Thymus (tissue), 11 donors: ENCODE measurements around the gene MERTK. TPM values are rescaled to one million over a fixed set of nuclear protein-coding genes. Genes with fewer than 3 reads are reported as not detected.
"Not testable (repeated sequence)": the region's sequence is repeated elsewhere in the genome, so short reads cannot be mapped to it uniquely, and the experiment has no call there.

Experiments
- DNase-seq, 9 donors: peaks; one replicate each; pipeline ENCODE4 v3.0.0-alpha.2; 2013; ENCODE audit warnings: low spot score in 9 of 9, low read depth in 6 of 9, missing footprints in 1 of 9
- H3K27ac ChIP-seq, 2 donors: one replicate each; pipeline ENCODE4 v1.5.1; 2013; ENCODE audit warnings: control low read depth in 1 of 2, low read depth in 1 of 2, low read length in 1 of 2, mild to moderate bottlenecking in 1 of 2, moderate library complexity in 1 of 2
- H3K27me3 ChIP-seq, 2 donors: one replicate each; pipeline ENCODE4 v1.5.1; 2013; ENCODE audit warnings: low read length in 1 of 2; ENCODE audit not compliant: control insufficient read depth in 2 of 2, insufficient read depth in 1 of 2
- H3K36me3 ChIP-seq, 2 donors: one replicate each; pipeline ENCODE4 v1.5.1; 2013; ENCODE audit warnings: low read length in 1 of 2, mild to moderate bottlenecking in 1 of 2, moderate library complexity in 1 of 2; ENCODE audit not compliant: control insufficient read depth in 2 of 2, insufficient read depth in 2 of 2
- H3K4me1 ChIP-seq, 2 donors: one replicate each; pipeline ENCODE4 v1.5.1; 2013; ENCODE audit warnings: low read length in 2 of 2; ENCODE audit not compliant: control insufficient read depth in 2 of 2, insufficient read depth in 2 of 2
- H3K4me3 ChIP-seq, 2 donors: one replicate each; pipeline ENCODE4 v1.5.1; 2013; ENCODE audit warnings: low read length in 2 of 2, control low read depth in 1 of 2, mild to moderate bottlenecking in 1 of 2
- H3K9me3 ChIP-seq, 2 donors: one replicate each; pipeline ENCODE4 v1.5.1; 2013; ENCODE audit warnings: low read length in 1 of 2, mild to moderate bottlenecking in 1 of 2; ENCODE audit not compliant: control insufficient read depth in 2 of 2, insufficient read depth in 1 of 2
- WGBS: extraction: QIAGEN DNeasy Blood & Tissue Kit; methylation state at CpG from one replicate; pipeline ENCODE4 v1.1.7; 2013; 5-methylcytosine and 5-hydroxymethylcytosine counted together
- polyA plus RNA-seq: library from polyadenylated mRNA; stranded (reverse); fragments of 200-250 nt; gene quantifications from one replicate; pipeline ENCODE4 v1.2.3, GENCODE V29; 2013
- total RNA-seq: library from RNA; stranded (reverse); fragments of 120-200 nt; gene quantifications from one replicate; pipeline ENCODE4 v1.2.4, GENCODE V29; 2013
- donor health status: healthy.

Gene MERTK
- total and polyA plus RNA-seq, 2 donors, result 5.7 to 16.5 TPM

DNA sequence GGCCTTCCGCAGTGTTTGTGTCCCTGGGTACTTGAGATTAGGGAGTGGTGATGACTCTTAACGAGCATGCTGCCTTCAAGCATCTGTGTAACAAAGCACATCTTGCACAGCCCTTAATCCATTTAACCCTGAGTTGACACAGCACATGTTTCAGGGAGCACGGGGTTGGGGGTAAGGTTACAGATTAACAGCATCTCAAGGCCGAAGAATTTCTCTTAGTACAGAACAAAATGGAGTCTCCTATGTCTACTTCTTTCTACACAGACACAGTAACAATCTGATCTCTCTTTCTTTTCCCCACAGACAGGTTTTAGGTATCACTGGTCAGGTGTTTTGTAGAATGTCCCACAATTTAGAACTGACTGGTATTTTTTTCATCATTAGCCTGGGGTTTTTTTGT is 65.1 kb downstream of the MERTK start:
- not testable (repeated sequence) for H3K36me3 ChIP-seq, H3K27ac ChIP-seq, H3K4me3 ChIP-seq, H3K4me1 ChIP-seq, DNase-seq, H3K9me3 ChIP-seq, H3K27me3 ChIP-seq
- 96% methylated on average over 4 of the region's 4 CpGs for WGBS

DNA sequence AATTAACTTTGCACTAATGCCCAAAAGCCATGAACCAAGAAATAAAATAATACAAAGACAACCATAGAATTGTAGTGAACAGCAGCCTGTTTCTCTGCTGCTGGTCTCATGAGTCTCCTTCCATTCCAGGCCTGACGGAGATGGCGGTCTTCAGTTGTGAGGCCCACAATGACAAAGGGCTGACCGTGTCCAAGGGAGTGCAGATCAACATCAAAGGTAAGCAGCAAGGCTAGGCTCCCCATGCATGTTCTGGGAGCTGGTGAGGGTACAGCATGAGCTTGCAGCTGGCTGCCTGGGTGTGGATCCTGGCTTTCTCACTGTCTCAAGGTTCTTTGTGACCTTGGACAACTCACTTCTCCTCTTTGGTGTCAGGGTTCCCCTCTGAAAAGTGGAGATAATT is 66.7 kb downstream of the MERTK start:
- DNase-seq, result no peak
- H3K27me3 ChIP-seq, result no peaks in the 10 kb centered on the region
- no peaks in the 10 kb centered on the region for H3K9me3 ChIP-seq
- H3K4me1 ChIP-seq, result no peaks in the 10 kb centered on the region
- no peaks in the 10 kb centered on the region for H3K36me3 ChIP-seq
- no peak overlapping the region for H3K27ac ChIP-seq
- WGBS, result 98% methylated on average over 3 of the region's 3 CpGs
- H3K4me3 ChIP-seq, result no peak overlapping the region

DNA sequence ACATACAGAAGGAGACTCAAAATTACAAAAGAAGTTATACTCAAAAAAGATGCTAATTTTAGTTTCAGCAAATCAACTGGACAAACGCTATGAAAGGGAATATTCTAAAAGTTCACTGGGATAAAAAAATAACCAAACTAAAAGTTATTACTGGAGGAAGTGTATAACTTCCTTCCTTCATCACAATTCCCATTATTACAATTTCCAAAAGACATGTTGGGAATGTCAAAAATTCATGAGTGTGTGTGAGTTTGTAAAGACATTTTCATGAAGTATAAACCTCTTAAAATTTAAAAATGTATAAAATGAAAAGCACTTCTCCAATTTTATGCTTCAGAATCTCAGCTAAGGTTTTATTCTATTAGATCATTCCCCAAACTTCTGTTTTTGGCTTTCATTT is 67.8 kb downstream of the MERTK start:
- no peaks in the 10 kb centered on the region for H3K9me3 ChIP-seq
- 99% methylated on average over 1 of the region's 1 CpG for WGBS
- no peaks in the 10 kb centered on the region for H3K36me3 ChIP-seq
- no peak overlapping the region for H3K27ac ChIP-seq
- DNase-seq, result no peak
- H3K4me3 ChIP-seq, result no peak overlapping the region
- no peaks in the 10 kb centered on the region for H3K27me3 ChIP-seq
- no peaks in the 10 kb centered on the region for H3K4me1 ChIP-seq

DNA sequence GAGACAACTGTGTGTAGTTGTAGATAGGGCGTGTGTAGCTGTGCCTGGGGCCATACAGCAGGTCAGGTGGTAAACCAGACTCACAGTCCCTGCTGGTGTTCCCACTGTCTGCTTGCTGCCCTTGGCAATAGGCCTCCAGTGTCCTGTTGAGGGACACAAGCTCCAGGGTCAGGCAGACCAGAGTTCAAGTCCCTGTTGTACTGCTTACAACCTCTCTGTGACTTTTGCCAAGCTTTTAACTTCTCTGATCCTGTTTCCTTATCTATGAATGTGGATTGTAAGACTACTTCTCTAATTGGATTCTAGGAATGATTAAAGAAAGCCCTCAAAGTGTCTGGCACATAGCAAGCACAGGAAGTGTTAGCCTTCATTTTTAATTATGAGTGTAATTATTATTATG is 68.6 kb downstream of the MERTK start:
- Histone ChIP-seq H3K4me1 (no peaks in the 10 kb centered on the region), H3K27me3 (no peaks in the 10 kb centered on the region), H3K9me3 (no peaks in the 10 kb centered on the region), H3K4me3 (no peak overlapping the region), H3K36me3 (no peaks in the 10 kb centered on the region), H3K27ac (no peak overlapping the region)
- 91% methylated on average over 1 of the region's 1 CpG for WGBS
- no peak for DNase-seq

DNA sequence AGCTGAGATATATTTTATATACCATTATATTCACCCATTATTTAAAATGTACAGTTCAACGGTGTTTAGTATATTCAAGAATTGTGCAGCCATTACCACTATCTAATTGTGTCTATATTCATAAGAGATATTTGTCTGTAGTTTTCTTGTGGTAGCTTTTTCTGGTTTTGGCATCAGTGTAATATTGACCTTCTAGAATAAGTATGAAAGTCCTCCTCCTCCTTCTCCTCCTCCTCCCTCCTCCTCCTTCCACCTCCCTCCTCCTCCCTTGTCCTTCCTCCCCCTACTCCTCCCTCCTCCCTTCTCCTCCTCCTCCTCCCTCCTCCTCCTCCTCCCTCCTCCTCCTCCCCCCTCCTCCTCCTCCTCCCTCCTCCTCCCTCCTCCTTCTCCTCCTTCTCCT is 72.0 kb downstream of the MERTK start:
- 100% methylated on average over 1 of the region's 1 CpG for WGBS
- Histone ChIP-seq H3K9me3 (no peaks in the 10 kb centered on the region), H3K27me3 (no peaks in the 10 kb centered on the region), H3K4me3 (no peak overlapping the region), H3K4me1 (no peaks in the 10 kb centered on the region), H3K27ac (no peak overlapping the region), H3K36me3 (no peaks in the 10 kb centered on the region)
- no peak for DNase-seq

DNA sequence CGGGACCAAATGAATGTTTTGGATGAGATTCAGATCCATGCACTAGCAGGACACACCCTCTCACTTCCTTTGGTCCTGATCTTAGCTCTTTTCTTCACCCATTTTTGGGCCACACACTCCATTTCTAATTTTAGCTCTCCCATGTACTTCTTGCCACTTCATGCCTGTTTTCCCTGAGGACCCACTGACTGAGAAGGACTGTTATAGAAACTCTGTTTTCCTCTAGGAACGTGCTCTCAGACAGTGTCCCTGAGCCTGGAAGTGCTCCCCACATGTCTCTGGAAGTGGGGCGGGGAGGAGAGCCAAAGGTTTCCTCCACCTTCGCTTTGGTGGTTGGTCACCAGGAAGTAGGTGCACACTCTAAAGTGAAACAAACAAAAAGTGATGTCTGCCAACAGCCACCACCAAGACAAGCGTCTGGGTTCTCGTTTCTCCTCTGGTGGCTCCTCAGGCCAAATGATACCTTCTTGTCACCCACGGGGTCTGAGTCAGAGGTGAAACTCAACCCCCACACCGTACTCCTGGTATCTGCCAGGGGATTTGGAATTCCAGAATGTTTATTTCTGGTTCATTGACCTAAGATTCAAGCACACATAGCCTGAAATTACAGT is 74.7 kb downstream of the MERTK start:
- Histone ChIP-seq H3K36me3 (no peaks in the 10 kb centered on the region), H3K9me3 (no peaks in the 10 kb centered on the region), H3K27ac (no peak overlapping the region), H3K4me1 (no peaks in the 10 kb centered on the region), H3K27me3 (no peaks in the 10 kb centered on the region), H3K4me3 (no peak overlapping the region)
- no peak for DNase-seq
- 81% methylated on average over 8 of the region's 8 CpGs for WGBS

DNA sequence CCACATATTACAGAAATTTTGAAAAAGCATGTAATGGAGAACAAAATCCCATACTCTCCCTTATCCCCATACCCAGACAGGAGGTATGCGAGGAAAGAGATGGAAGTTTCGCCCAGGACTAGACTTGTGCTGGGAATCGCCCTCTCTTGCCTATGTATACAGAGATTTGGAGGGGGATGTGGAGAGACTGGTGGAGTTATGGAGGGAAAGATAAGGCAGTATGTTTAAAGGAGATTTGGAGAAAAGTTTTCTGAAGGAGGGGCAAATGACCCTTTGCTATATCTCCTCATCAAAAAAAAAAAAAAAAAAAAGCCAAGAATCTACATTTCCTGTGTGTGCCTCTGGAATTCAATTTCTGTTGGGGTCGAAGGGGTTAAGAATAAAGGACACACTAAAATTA is 75.3 kb downstream of the MERTK start:
- Histone ChIP-seq H3K4me3 (no peak overlapping the region), H3K27me3 (no peaks in the 10 kb centered on the region), H3K9me3 (no peaks in the 10 kb centered on the region), H3K27ac (no peak overlapping the region), H3K4me1 (no peaks in the 10 kb centered on the region), H3K36me3 (no peaks in the 10 kb centered on the region)
- no peak for DNase-seq
- 97% methylated on average over 4 of the region's 4 CpGs for WGBS

DNA sequence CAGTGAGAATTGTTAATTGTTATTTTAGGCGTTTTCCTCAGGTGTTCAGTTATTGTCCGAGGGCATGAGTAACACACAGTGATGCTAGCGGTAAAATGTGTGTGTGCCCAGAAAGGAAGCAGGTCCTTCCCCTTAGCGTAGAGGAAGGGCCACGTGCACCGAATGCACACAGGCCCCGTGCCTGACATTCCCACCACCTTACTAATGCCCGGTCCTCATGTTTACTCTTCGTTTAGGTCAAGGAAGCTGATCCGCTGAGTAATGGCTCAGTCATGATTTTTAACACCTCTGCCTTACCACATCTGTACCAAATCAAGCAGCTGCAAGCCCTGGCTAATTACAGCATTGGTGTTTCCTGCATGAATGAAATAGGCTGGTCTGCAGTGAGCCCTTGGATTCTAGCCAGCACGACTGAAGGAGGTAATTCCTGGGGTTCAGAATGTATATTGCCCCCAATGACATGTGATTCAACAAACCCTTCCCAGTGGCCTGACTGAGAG is 76.7 kb downstream of the MERTK start:
- no peaks in the 10 kb centered on the region for H3K9me3 ChIP-seq
- DNase-seq, result no peak
- H3K36me3 ChIP-seq, result no peaks in the 10 kb centered on the region
- no peak overlapping the region for H3K4me3 ChIP-seq
- no peaks in the 10 kb centered on the region for H3K27me3 ChIP-seq
- no peak overlapping the region for H3K27ac ChIP-seq
- 80% methylated on average over 11 of the region's 11 CpGs for WGBS
- H3K4me1 ChIP-seq, result no peaks in the 10 kb centered on the region

DNA sequence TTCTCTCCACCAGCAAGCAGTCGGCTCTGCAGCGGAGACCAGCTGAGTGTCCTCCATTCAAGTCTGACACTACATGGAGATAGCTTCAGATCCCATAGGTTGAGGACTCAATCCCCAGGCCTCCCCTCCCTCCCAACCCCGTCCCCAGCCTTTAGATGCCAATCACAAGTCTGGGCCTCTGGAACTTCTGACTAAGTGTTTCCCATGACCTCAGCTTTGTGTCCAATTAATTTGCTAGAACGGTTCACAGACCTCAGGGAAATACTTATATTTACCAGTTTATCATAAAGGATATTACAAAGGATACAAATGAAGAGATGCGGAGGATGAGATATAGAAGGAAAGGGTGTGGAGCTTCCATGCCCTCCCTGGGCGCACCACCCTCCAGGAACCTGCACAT is 77.4 kb downstream of the MERTK start:
- DNase-seq, result no peak

DNA sequence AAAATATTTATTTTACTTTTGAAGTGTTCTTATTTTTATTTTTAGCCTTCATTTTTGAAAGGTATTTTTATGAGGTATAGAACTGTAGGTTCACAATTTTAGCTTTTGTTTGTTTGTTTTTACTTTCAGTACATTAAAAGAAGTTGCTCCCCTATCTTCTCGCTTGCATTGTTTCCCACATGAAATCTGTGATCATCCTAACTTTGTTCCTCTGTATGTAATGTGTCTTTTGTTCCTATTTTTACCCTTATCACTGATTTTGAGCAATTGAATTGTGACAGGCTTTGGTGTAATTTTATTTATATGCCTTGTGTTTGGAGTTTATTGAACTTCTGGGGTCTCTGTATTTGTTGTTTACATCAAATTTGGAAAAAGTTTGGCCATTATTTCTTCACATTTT is 78.8 kb downstream of the MERTK start:
- H3K4me3 ChIP-seq, result no peak overlapping the region
- H3K9me3 ChIP-seq, result no peaks in the 10 kb centered on the region
- 96% methylated on average over 1 of the region's 1 CpG for WGBS
- no peaks in the 10 kb centered on the region for H3K27me3 ChIP-seq
- DNase-seq, result no peak
- no peak overlapping the region for H3K27ac ChIP-seq
- H3K36me3 ChIP-seq, result no peaks in the 10 kb centered on the region
- no peaks in the 10 kb centered on the region for H3K4me1 ChIP-seq

More for the DNA sequence above, 77.4 kb downstream of the MERTK start:
- Histone ChIP-seq H3K9me3 (no peaks in the 10 kb centered on the region), H3K27ac (no peak overlapping the region), H3K4me3 (no peak overlapping the region), H3K36me3 (no peaks in the 10 kb centered on the region), H3K4me1 (no peaks in the 10 kb centered on the region), H3K27me3 (no peaks in the 10 kb centered on the region)
- WGBS, result 90% methylated on average over 6 of the region's 6 CpGs
